HG02852 (cell line): ENCODE results near the gene CCL24.
"Not testable (repeated sequence)": the region's sequence is repeated elsewhere in the genome, so short reads cannot be mapped to it uniquely, and the experiment has no call there.

ENCODE experiments used
- ATAC-seq: cut with Tn5 transposase; IDR thresholded peaks from one replicate; pipeline ENCODE4 v1.9.1; 2021; ENCODE audit warnings: mild to moderate bottlenecking, moderate library complexity; ENCODE audit not compliant: unreplicated experiment

CCL24 gene

DNA sequence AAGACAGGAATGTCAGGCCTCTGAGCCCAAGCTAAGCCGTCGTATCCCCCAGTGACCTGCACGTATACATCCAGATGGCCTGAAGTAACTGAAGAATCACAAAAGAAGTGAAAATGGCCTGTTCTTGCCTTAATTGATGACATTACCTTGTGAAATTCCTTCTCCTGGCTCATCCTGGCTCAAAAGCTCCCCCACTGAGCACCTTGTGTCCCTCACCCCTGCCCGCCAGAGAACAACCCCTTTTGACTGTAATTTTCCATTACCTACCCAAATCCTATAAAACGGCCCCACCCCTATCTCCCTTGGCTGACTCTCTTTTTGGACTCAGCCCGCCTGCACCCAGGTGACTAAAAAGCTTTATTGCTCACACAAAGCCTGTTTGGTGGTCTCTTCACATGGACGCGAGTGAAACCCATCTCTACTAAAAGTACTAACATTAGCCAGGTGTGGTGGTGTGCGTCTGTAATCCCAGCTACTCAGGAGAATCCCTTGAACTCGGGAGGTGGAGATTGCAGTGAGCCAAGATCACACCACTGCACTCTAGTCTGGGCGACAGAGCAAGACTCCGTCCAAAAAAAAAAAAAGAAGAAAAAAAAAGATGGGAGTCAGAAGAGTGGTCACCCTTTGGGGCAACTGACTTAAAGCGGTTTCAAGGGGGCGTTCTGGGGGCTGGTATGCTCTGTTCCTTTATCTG, 25.3 kb downstream of the CCL24 start:
- ATAC-seq = not testable (repeated sequence)

DNA sequence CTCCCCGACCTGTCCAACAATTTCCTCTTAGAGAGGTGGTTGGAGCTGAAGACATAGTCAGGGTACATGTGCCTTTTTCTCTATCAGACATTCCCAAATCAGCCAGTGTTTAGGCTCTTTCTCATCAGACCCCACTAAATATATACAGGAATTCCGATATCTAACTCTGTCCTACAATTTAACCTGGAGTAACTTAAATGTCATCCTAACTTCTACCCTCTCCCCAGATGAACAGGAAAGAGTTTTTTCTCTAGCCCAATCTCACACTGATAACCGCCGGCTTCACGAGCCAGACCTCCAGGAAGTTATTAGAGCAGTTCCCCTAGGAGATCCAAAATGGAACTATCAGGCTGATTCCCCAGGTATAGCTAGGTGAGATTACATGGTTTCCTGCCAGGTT, 30.5 kb downstream of the CCL24 start:
- ATAC-seq = not testable (repeated sequence)

DNA sequence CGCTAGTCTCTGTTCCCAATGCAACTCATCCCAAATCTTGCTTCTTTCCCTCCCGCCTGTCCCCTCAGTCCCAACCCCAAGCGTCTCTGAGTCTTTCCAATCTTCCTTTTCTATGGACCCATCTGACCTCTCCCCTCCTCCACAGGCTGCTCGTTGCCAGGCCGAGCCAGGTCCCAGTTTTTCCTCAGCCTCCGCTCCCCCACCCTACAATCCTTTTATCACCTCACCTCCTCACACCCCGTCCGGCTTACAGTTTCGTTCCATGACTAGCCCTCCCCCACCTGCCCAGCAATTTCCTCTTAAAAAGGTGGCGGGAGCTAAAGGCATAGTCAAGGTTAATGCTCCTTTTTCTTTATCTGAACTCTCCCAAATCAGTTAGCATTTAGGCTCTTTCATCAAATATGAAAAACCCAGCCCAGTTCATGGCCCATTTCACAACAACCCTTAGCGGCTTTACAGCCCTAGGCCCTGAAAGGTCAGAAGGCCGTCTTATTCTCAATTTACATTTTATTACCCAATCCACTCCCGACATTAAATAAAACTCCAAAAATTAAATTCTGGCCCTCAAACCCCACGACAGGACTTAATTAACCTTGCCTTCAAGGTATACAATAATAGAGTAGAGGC, 32.8 kb downstream of the CCL24 start:
- ATAC-seq = not testable (repeated sequence)

DNA sequence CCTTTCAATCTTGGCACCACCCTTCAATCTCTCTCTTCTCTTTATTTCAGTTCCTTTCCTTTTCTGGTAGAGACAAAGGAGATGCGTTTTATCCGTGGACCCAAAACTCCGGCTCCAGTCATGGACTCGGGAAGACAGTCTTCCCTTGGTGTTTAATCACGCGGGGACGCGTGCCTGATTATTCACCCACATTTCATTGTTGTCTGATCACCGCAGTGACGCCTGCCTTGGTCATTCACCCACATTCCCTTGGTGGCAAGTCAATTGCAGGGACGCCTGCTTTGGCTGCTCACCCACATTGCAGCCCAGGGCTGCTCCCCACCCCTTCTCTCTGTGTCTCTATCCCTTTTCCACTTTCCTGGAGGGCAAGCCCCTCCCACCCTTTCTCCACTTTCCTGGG, 34.1 kb downstream of the CCL24 start:
- not testable (repeated sequence) for ATAC-seq

DNA sequence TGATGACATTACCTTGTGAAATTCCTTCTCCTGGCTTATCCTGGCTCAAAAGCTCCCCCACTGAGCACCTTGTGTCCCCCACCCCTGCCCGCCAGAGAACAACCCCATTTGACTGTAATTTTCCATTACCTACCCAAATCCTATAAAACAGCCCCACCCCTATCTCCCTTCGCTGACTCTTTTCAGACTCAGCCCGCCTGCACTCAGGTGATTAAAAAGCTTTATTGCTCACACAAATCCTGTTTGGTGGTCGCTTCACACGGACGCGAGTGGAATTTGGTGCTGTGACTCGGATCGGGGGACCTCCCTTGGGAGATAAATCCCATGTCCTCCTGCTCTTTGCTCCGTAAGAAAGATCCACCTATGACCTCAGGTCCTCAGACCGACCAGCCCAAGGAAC, 34.6 kb downstream of the CCL24 start:
- not testable (repeated sequence) for ATAC-seq

DNA sequence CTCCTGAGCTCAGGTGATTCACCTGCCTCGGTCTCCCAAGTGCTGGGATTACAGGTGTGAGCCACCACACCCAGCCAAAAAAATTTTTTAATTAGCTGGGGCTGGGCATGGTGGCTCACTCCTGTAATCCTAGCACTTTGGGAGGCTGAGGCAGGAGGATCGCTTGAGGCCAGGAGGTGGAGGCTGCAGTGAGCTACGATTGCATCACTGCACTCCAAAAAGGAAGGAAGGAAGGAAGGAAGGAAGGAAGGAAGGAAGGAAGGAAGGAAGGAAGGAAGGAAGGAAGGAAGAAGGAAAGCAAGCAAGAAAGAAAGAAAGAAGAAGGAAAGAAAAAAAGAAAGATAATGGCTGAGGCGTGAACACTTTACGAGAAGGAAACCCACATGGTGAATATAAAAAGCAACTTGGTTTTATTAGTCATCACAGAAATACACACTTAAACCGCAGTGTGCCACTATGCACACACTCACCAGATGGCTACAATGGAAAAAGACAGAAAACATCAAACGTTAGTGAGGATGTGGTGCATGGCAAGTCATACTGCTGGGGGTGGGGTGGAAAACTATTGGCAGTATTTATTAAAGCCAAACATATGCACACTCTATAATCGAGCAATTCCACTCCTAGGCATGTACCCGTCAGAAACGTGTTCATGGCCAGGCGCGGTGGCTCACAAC, 37.2 kb downstream of the CCL24 start:
- ATAC-seq = no peak

DNA sequence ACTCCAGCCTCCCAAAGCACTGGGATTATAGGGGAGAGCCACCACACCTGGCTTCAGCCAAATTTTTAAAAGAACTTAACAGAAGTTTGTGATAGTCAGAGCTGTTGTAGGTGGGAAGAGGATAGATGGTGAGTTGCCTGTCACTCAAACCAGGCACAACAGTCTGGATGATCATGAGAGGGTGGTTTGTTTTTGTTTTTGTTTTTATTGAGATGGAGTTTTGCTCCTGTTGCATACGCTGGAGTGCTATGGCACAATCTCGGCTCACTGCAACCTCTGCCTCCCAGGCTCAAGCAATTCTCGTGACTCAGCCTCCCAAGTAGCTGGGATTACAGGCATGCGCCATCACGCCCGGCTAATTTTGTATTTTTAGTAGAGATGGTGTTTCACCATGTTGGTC, 39.6 kb downstream of the CCL24 start:
- not testable (repeated sequence) for ATAC-seq

DNA sequence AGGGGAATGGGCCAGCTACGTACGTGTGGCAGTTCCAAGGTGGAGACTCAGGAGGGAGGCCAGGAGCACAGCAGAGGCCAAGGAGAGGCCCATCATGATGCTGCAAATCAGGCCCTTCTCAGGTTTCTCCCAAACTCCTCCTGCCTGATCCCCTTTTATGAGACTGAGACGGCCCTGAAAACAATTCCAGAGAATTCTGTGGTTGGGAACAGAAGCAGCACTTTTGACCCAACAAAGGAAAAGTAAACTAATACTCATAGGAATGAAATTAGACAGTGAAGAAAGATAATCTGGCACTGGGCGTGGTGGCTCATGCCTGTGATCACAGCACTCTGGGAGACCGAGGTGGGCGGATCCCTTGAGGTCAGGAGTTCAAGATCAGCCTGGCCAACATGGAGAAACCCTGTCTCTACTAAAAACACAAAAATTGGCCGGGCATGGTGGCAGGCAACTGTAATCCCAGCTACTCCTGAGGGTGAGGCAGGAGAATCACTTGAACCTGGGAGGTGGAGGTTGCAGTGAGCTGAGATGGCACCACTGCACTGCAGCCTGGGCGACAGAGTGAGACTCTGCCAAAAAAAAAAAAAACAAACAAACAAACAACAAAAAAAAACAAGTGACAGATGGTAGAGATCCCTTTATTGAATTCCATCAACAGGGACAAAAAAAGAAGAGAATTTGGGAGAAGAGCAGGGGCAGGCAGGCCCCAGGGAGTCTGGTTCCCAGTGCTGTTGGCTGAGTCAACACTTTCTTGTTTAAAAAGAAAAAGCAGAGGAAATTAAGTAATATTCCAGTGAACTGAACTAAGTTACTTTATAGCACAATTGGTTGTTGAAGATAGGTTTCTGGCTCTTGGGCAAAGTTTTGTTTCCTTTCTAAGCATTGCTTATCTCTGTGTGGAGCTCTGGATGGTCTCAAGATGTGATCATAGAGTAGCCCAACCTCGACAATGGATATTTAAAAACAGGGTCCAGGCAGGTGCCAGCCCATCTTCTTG, 41.2 kb downstream of the CCL24 start, which contains the start of gene CCL26:
CCL26 (minus strand) TSS at position 131 of the 997 bp plus-strand sequence; CDS start at position 96, 35 bp downstream.
- no peak for ATAC-seq

DNA sequence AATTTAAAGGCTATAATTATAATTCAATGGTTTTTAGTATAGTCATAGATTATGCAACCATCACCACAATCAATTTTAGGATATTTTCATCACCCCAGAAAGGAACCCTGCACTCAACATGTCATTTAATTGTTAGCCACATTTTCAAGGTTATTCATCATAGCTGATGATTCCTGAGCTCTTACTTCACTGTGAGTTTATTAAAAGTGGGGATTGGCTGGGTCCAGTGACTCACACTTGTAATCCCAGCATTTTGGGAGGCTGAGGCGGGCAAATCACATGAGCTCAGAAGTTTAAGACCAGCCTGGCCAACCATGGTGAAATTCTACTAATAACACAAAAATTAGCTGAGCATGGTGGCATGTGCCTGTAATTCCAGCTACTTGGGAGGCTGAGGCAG, 42.4 kb downstream of the CCL24 start:
- ATAC-seq = no peak

DNA sequence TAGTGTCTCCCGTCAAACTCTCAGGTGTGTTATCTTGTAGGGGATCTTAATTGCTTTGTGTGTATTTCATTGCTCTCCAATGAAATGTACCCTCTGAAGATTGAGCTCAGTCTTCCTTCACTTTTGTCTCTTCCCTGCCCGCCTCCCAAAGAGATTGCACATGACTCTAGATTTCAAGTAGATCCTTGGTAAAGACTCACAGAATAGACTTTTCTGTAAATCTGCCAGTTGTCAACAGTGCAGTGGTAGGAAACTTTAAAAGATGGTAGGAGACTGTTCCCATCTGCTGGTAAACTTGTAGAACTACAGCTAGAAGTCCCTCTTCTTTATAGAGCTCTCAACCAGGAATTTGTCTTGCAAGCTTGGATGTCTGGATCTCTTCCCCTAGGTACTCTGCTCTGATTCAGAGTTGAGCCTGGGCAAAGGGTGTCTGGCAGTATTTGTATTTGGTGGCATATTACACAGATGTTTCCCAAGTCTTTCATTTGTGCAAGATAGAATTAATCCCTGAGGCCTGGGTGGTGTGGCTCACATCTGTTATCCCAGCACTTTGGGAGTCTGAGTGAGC, 51.2 kb downstream of the CCL24 start:
- ATAC-seq = no peak

DNA sequence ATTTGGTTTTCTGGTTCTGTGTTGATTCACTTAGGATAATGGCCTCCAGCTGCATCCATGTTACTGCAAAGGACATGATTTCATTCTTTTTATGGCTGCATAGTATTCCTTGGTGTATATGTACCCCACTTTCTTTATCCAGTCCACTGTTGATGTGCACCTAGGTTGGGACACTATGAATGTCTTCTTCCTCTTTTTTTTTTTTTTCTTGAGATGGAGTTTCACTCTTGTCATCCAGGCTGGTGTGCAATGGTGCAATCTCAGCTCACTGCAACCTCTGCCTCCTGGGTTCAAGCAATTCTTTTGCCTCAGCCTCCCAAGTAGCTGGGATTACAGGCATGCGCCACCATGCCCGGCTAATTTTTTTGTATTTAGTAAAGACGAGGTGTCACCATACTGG, 51.8 kb downstream of the CCL24 start:
- not testable (repeated sequence) for ATAC-seq
